NB4 (cell line): ENCODE measurements around the gene FAM161A.
A peak's percentile ranks its signal among the peaks of the same experiment; 100 is the strongest.
"Not testable (repeated sequence)": the region's sequence is repeated elsewhere in the genome, so short reads cannot be mapped to it uniquely, and the experiment has no call there.

ENCODE experiments used
- DNase-seq: peaks from one replicate; pipeline ENCODE4 v3.0.0; 2010; ENCODE audit warnings: low read depth
- H3K4me3 ChIP-seq: one replicate; pipeline ENCODE4 v1.5.1; 2011; ENCODE audit warnings: mild to moderate bottlenecking, low read depth, low read length, moderate library complexity
- MYC ChIP-seq: IDR thresholded peaks from 2 replicates; pipeline ENCODE4 v1.6.1; 2011; ENCODE audit warnings: low read depth, low read length
- POLR2A ChIP-seq: IDR thresholded peaks from 2 replicates; pipeline ENCODE4 v1.6.1; 2011; ENCODE audit warnings: mild to moderate bottlenecking; ENCODE audit not compliant: insufficient read length; ENCODE audit errors: extremely low read depth
- TF ChIP-seq, protein P1 (sequence below): IDR thresholded peaks from 2 replicates; pipeline ENCODE4 v1.6.1; 2011; ENCODE audit warnings: low read depth, low read length
- TF ChIP-seq, protein P2 (sequence below): IDR thresholded peaks from one replicate; pipeline ENCODE4 v1.5.1; 2012; ENCODE audit warnings: low read depth, low read length

FAM161A gene

DNA sequence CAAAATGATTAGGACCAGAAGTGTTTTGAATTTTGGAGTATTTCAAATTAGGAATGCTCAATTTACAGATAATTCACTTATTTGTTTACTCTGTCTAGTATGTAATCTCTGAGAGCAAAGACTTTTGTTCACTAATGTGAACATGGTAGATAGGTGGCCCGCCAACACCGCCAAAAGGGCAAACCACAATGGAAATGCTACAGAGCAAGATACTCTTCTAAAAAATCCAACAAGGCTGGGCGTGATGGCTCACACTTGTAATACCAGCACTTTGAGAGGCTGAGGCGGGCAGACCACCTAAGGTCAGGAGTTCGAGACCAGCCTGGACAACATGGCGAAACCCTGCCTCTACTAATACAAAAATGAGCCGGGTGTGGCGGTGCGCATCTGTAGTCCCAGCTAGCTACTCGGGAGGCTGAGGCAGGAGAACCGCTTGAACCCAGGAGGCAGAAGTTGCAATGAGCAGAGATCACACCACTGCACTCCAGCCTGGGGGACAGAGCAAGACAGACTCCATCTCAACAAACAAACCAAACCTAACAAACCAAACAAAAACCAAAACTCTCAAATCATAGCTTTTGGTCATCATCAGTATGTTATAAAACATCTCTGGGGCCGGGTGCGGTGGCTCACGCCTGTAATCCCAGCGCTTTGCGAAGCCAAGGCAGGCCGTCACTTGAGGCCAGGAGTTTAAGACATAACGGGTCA lies 32.2 kb upstream of the FAM161A start:
- DNase-seq, result no peak
- TF ChIP-seq MYC (no peak), POLR2A (no peak)
- TF ChIP-seq, protein P1, sequence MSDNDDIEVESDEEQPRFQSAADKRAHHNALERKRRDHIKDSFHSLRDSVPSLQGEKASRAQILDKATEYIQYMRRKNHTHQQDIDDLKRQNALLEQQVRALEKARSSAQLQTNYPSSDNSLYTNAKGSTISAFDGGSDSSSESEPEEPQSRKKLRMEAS, result no peak
- TF ChIP-seq, protein P2, sequence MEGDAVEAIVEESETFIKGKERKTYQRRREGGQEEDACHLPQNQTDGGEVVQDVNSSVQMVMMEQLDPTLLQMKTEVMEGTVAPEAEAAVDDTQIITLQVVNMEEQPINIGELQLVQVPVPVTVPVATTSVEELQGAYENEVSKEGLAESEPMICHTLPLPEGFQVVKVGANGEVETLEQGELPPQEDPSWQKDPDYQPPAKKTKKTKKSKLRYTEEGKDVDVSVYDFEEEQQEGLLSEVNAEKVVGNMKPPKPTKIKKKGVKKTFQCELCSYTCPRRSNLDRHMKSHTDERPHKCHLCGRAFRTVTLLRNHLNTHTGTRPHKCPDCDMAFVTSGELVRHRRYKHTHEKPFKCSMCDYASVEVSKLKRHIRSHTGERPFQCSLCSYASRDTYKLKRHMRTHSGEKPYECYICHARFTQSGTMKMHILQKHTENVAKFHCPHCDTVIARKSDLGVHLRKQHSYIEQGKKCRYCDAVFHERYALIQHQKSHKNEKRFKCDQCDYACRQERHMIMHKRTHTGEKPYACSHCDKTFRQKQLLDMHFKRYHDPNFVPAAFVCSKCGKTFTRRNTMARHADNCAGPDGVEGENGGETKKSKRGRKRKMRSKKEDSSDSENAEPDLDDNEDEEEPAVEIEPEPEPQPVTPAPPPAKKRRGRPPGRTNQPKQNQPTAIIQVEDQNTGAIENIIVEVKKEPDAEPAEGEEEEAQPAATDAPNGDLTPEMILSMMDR, result no peak
- peak overlapping the region; percentile 93 for H3K4me3 ChIP-seq

DNA sequence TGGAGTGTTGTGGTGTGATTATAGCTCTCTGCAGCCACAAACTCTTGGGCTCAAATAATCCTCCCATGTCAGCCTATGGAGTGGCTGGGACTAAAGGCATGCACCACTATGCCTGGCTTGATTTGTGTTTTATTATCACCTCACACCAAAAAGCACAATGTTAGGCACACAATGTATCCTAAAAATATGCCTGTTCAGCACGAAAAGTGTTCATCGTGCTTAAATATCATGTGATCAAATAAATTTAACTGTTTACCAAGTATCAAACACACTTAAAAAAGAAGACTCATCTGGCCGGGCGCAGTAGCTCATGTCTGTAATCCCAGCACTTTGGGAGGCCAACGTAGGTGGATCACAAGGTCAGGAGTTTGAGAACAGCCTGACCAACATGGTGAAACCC lies 29.0 kb upstream of the FAM161A start:
- no peak overlapping the region for H3K4me3 ChIP-seq
- DNase-seq, result no peak
- TF ChIP-seq, protein P2, result no peak
- TF ChIP-seq MYC (no peak), POLR2A (no peak)
- TF ChIP-seq, protein P1, result no peak

DNA sequence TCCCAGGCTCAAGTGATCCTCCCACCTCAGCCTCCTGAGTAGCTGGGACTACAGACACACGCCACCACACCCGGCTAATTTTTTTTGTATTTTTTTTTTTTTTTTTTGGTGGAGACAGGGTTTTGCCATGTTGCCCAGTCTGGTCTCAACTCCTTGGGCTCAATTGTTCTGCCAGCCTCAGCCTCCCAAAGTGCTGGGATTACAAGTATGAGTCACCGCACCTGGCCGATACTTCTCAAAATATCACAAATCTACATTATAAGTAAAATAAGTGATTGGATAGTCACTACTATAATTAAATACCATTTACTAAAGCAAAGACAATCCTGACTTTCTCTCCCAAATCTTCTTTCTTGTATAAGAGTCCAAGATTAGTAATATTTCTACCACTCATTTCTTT lies 25.5 kb upstream of the FAM161A start:
- H3K4me3 ChIP-seq, DNase-seq: not testable (repeated sequence)

DNA sequence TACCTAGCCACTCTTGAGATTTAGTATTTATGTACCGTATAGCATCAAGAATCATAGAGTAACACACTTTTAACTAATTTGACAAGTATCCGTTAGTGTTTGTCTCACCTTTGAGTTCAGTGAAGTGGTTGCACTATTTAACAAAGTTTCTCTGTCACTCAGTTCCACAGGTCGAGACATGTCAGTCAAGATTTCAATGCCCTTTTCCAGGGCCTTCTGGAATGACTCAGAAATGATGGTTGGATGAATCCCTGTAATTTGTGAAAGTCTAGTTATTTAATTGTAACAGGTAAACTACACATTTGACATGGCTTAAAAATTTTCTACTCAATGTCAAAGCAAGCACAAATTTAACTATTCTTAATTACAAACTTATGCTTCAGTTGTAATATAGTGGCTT lies 24.9 kb upstream of the FAM161A start:
- no peak for DNase-seq
- no peak for TF ChIP-seq POLR2A
- TF ChIP-seq, protein P2, result no peak
- TF ChIP-seq MYC, result no peak
- TF ChIP-seq, protein P1, result no peak
- no peak overlapping the region for H3K4me3 ChIP-seq

DNA sequence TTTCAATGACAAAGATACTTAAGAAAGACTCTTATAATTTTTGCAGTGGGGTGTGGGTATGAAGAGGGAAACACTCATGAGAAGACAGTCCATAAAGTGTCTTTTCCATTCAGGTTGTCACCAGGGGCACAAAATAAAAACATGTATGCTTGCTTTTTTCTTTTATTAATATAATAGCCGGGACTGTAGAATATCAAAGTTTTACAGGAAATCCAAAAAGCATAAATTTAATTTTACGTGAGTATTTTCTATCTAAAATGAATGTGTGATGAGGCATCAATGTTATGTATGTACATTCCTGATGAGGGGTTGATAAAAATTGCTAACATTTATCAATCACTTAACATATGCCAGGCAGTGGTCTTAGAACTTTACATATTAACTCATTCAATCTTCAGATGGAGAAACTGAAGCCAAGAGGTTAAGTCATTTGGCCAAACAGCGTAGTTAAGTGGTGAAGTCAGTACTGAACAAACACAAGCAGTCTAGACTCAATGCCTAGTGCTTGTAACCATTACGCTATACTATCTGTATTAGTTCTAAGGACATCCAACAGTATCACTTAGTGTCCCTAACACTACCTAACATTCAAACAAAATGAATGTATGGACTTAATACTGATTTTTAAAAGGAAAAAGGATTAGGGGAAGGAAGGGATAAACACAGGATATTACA lies 23.8 kb upstream of the FAM161A start:
- DNase-seq, result no peak
- no peak for TF ChIP-seq POLR2A
- TF ChIP-seq, protein P2, result no peak
- TF ChIP-seq, protein P1, result no peak
- no peak for TF ChIP-seq MYC
- no peak overlapping the region for H3K4me3 ChIP-seq

DNA sequence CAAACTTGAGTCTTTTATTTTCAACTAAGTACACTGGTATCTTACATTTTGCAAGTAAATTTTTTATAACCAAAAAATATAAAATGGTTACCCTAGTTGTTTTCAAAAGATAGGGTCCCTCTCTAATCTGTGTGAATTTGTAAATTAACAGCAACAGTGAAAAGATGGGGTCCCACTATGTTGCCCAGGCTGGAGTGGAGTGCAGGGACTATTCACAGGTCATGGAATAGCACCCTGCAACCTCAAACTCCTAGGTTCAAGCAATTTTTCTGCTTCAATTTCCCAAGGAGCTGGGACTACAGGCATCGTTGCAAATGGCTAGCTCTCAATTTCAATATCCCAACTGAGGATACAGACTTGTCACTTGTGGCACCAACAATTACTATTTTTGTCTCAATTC lies 22.5 kb upstream of the FAM161A start:
- DNase-seq, result no peak
- TF ChIP-seq POLR2A (no peak), MYC (no peak)
- TF ChIP-seq, protein P1, result no peak
- TF ChIP-seq, protein P2, result no peak
- H3K4me3 ChIP-seq, result no peak overlapping the region

DNA sequence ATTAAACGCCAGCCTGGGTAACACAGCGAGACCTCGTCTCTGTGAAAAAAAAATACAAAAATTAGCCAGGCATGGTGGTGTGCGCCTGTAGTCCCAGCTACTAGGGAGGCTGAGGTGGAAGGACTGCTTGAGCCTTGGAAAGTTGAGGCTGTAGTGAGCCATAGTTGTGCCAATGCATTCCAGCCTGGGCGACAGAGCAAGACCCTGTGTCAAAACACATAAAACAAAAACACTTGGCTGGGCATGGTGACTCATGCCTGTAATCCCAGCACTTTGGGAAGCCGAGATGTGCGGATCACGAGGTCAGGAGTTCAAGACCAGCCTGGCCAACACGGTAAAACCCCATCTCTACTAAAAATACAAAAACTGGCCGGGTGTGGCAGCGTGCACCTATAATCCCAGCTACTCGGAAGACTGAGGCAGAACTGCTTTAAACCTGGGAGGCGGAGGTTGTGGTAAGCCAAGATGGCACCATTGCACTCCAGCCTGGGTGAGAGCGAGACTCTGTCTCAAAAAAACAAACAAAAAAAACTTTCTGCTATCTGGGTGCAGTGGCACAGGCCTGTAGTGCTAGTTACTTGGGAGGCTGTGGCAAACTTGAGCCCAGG lies 12.7 kb upstream of the FAM161A start:
- H3K4me3 ChIP-seq, DNase-seq: not testable (repeated sequence)
